Neural progenitor cell (in vitro differentiated cells): Measurements from ENCODE around the gene HTR1B.

Experiments used
- CTCF ChIP-seq: fragments of 200-600 bp; sonication (generic); IDR thresholded peaks from 2 replicates; pipeline ENCODE4 v1.5.1; 2017; ENCODE audit warnings: antibody characterized with exemption, mild to moderate bottlenecking
- EZH2 ChIP-seq: fragments of 200-600 bp; sonication (generic); IDR thresholded peaks from 2 replicates; pipeline ENCODE4 v1.6.1; 2017; ENCODE audit warnings: antibody characterized with exemption, mild to moderate bottlenecking, moderate library complexity

- TF ChIP-seq CTCF (no peak), EZH2 (no peak)
Observed at GRCh38 chr6:77464495-77464867, 1.2 kb upstream of the HTR1B start.
